H1 (cell line): ENCODE results near the gene ZNF366. TPM values are rescaled to one million over a fixed set of nuclear protein-coding genes. Genes with fewer than 3 reads are reported as not detected.

Source experiments
- BCL11A ChIP-seq, 2 experiments: IDR thresholded peaks; one replicate each; pipeline ENCODE4 v1.6.1; 2011; ENCODE audit warnings: low read depth in 2 of 2, low read length in 2 of 2, mild to moderate bottlenecking in 2 of 2
- POLR2AphosphoS5 ChIP-seq: IDR thresholded peaks from 2 replicates; pipeline ENCODE4 v1.6.1; 2011; ENCODE audit warnings: low read depth, low read length
- RAD21 ChIP-seq, 2 experiments: IDR thresholded peaks in 1 of 2; conservative IDR thresholded peaks in 1 of 2; 2 replicates each; pipeline ENCODE4 v1.6.1; 2011; ENCODE audit warnings: low read depth in 2 of 2, low read length in 2 of 2, improper control_type of control experiment in 1 of 2, inconsistent platforms in 1 of 2, mild to moderate bottlenecking in 1 of 2, moderate library complexity in 1 of 2
- RNF2 ChIP-seq: fragments of 200-900, 300-1000 bp; sonication (generic); IDR thresholded peaks from 2 replicates; pipeline ENCODE4 v1.7.1; 2016; ENCODE audit warnings: borderline replicate concordance, low read depth, mild to moderate bottlenecking, antibody characterized with exemption, low read length; ENCODE audit not compliant: poor library complexity, severe bottlenecking; ENCODE audit errors: missing control alignments
- SAP30 ChIP-seq: fragments of 300-600 bp; sonication (generic); IDR thresholded peaks from 2 replicates; pipeline ENCODE4 v1.7.1; 2012; ENCODE audit warnings: low read length, moderate library complexity, mild to moderate bottlenecking, inconsistent platforms; ENCODE audit not compliant: insufficient read depth, insufficient replicate concordance
- SIRT6 ChIP-seq: IDR thresholded peaks from one replicate; pipeline ENCODE4 v1.7.1; 2012; ENCODE audit warnings: low read length, inconsistent platforms
- TEAD4 ChIP-seq: IDR thresholded peaks from 2 replicates; pipeline ENCODE4 v1.6.1; 2012; ENCODE audit warnings: low read depth, low read length, inconsistent platforms, mixed read lengths
- USF2 ChIP-seq: IDR thresholded peaks from 2 replicates; pipeline ENCODE4 v1.6.1; 2011; ENCODE audit warnings: low read length, improper control_type of control experiment
- polyA plus RNA-seq, 7 experiments: library from polyadenylated mRNA; depleted of rRNA in 3 of 7; stranded (reverse) in 5 of 7; unstranded in 2 of 7; fragments of >200 nt in 5 of 7; fragments of 200-250 nt in 2 of 7; gene quantifications; 1 replicate in 5 of 7; 2 replicates in 1 of 7; 4 replicates in 1 of 7; pipeline versions ENCODE4 v1.2.1 to v1.2.3, GENCODE V29; 2011 to 2013; ENCODE audit warnings: missing spikeins in 2 of 7, mixed read lengths in 2 of 7
- total RNA-seq: library from RNA; stranded (reverse); fragmentation: NEBNext Ultra II Directional; extraction: Animal tissue kit (Norgen Biotek cat#: 25700); gene quantifications from 2 replicates; pipeline ENCODE4 v1.2.1, GENCODE V29; 2021

The ZNF366 gene
- total and polyA plus RNA-seq, 2 of the 8 experiments (the other 6 are each of a cell fraction or from before 2014, with no cell fraction given): not detected

DNA sequence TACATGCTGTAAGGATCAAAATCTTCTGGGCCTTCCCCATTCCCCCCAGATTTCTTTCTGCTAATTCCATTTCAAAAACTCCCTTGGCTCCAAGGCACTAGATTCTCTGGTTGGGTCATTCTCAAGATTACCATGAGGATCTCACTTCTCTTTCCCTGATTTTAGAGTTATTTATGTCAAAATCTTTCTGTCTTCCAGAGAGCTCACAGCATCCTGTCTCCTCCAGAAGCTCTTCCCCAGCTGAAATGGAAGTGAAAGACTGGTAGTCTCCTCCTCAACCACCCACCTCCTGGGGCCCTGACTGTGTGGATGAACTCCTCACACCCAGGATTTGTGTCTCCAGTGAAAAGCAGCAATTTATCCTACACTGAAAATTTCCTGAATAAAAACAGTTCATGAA lies 11.9 kb upstream of the ZNF366 start (continued):
- TF ChIP-seq TEAD4 (no peak), SAP30 (no peak), SIRT6 (no peak), POLR2AphosphoS5 (no peak), USF2 (no peak), RAD21 (IDR thresholded peaks at IDR 0.05 in 1 of 2, conservative IDR thresholded peaks at IDR 0.05 in 1 of 2; ENCODE audit: low read depth in 2 of 2, low read length in 2 of 2) (no peak), RNF2 (no peak), BCL11A (IDR thresholded peaks at IDR 0.05; ENCODE audit: low read depth in 2 of 2, low read length in 2 of 2) (no peak)
